Kidney (tissue), 14 donors: ENCODE measurements around the gene DPH3. TPM values are rescaled to one million over a fixed set of nuclear protein-coding genes. Genes with fewer than 3 reads are reported as not detected.
"Not testable (repeated sequence)": the region's sequence is repeated elsewhere in the genome, so short reads cannot be mapped to it uniquely, and the experiment has no call there.

Experiments
- DNase-seq, 5 donors: peaks; one replicate each; pipeline ENCODE4 v3.0.0-alpha.2; 2013 to 2020
- FAIRE-seq: peaks from 2 replicates; lab custom pipeline; 2012; peaks lifted over from hg19 to GRCh38; lab: Jason Lieb, UNC
- H3K27ac ChIP-seq, 2 donors: one replicate each; pipeline ENCODE4 v1.7.0; 2013; ENCODE audit warnings: low read depth in 2 of 2, low read length in 2 of 2, inconsistent platforms in 1 of 2
- H3K27me3 ChIP-seq: one replicate; pipeline ENCODE4 v1.7.1; 2013; ENCODE audit warnings: low read length, inconsistent platforms; ENCODE audit not compliant: control insufficient read depth, insufficient read depth
- H3K36me3 ChIP-seq, 3 donors: one replicate each; pipeline versions ENCODE4 v1.7.0 to v1.7.1; 2013; ENCODE audit warnings: low read length in 3 of 3, control low read depth in 1 of 3, inconsistent platforms in 1 of 3; ENCODE audit not compliant: insufficient read depth in 3 of 3, control insufficient read depth in 2 of 3
- H3K4me1 ChIP-seq, 3 donors: one replicate each; pipeline versions ENCODE4 v1.7.0 to v1.7.1; 2013; ENCODE audit warnings: low read length in 3 of 3, inconsistent platforms in 1 of 3, low read depth in 1 of 3; ENCODE audit not compliant: control insufficient read depth in 2 of 3, insufficient read depth in 2 of 3
- H3K4me3 ChIP-seq, 3 donors: one replicate each; pipeline versions ENCODE4 v1.7.0 to v1.8.1; 2013; ENCODE audit warnings: low read length in 3 of 3, control low read depth in 1 of 3, inconsistent platforms in 1 of 3
- H3K9ac ChIP-seq, 3 donors: one replicate each; pipeline versions ENCODE4 v1.7.0 to v1.7.1; 2013; ENCODE audit warnings: low read length in 3 of 3, control low read depth in 1 of 3, inconsistent platforms in 1 of 3
- H3K9me3 ChIP-seq, 3 donors: one replicate each; pipeline versions ENCODE4 v1.7.0 to v1.7.1; 2013; ENCODE audit warnings: low read length in 3 of 3, control low read depth in 1 of 3, inconsistent platforms in 1 of 3; ENCODE audit not compliant: control insufficient read depth in 2 of 3, insufficient read depth in 1 of 3
- intact Hi-C: fragments of 100-400 bp; cut with DNase I; formaldehyde crosslinking; loops from one replicate; pipeline ENCODE4 v1.11.1; 2022
- polyA plus RNA-seq: library from polyadenylated mRNA; stranded (reverse); fragments of 350-450 nt; fragmentation: Illumina TruSeq; extraction: RNeasy Lipid Tissue Mini Kit (QIAGEN cat#74804); gene quantifications from one replicate; pipeline ENCODE4 v1.2.3, GENCODE V29; 2014; ENCODE audit warnings: low read depth, low replicate concordance; ENCODE audit not compliant: insufficient read depth
- total RNA-seq: library from RNA; stranded (reverse); fragmentation: NEBNext Ultra II Directional; extraction: Animal tissue kit (Norgen Biotek cat#: 25700); gene quantifications from one replicate; pipeline ENCODE4 v1.2.1, GENCODE V29; 2021
- TF ChIP-seq, protein P1 (sequence below): IDR thresholded peaks from 3 replicates; pipeline ENCODE4 v1.5.1; 2012; ENCODE audit warnings: mild to moderate bottlenecking, moderate library complexity, borderline replicate concordance; ENCODE audit not compliant: insufficient read depth; ENCODE audit errors: extremely low read depth
- donor health status: control.
- donor health status: control.
- donor health status: control.
- donor health status: control.
- donor health status: control.
- donor health status: DM: yes; HTN: yes; CAD: no.
- donor health status: Normal renal cell carcinoma (clear cell type).

The DPH3 gene
- total and polyA plus RNA-seq, 2 donors from 2014 or later = 16.3 to 19.3 TPM

DNA sequence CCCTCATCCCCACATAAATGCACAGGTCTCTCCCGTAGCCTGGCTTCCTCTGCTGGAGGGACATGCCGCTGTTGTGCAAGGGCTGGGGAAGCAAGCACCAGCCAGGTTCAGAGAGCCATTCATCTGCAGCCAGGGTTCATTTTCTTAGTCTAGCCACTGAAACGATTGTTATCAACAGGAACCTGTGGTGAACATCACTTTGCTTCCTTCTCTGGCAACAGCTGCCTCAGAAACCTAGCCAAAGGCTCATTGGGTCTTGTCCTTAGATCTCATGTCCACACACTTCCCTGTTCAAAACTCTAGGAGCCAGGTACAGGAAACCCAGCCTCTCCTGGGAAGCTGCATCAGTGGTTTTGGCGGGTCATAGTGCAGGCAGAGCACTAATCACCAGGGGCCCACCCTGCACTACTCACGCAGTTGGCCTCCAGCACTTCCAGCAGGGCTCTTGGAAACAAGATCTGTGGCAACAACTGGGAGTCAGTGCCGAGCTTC lies 47.3 kb upstream of the DPH3 start:
- Histone ChIP-seq H3K36me3 (peaks cover 0 to 30% (median 16%) of the 10 kb centered on the region in 3 donors), H3K4me1 (no peaks in the 10 kb centered on the region), H3K27ac (no peak overlapping the region), H3K27me3 (no peaks in the 10 kb centered on the region), H3K4me3 (no peak overlapping the region), H3K9ac (no peak overlapping the region), H3K9me3 (no peaks in the 10 kb centered on the region)
- FAIRE-seq (no peak), DNase-seq (peak in 1 of 5 donors; percentile 52)
- TF ChIP-seq, protein P1, sequence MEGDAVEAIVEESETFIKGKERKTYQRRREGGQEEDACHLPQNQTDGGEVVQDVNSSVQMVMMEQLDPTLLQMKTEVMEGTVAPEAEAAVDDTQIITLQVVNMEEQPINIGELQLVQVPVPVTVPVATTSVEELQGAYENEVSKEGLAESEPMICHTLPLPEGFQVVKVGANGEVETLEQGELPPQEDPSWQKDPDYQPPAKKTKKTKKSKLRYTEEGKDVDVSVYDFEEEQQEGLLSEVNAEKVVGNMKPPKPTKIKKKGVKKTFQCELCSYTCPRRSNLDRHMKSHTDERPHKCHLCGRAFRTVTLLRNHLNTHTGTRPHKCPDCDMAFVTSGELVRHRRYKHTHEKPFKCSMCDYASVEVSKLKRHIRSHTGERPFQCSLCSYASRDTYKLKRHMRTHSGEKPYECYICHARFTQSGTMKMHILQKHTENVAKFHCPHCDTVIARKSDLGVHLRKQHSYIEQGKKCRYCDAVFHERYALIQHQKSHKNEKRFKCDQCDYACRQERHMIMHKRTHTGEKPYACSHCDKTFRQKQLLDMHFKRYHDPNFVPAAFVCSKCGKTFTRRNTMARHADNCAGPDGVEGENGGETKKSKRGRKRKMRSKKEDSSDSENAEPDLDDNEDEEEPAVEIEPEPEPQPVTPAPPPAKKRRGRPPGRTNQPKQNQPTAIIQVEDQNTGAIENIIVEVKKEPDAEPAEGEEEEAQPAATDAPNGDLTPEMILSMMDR = no peak
- intact Hi-C loops = no loop called here

DNA sequence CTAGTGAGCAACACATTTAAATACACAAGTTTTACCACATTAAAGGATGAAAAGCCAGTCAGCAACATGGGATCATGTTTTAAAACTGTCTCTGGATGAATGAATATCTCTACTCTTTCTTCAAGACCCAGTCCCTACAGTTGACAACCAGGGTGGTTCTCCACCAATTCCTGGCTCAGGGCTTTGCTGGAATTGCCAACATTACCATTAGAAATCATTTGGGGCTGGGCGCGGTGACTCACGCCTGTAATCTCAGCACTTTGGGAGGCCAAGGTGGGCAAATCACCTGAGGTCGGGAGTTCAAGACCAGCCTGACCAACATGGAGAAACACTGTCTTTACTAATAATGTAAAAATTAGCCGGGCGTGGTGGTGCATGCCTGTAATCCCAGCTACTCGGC lies 45.7 kb upstream of the DPH3 start:
- intact Hi-C loops, H3K9ac ChIP-seq, DNase-seq, H3K4me3 ChIP-seq, H3K27ac ChIP-seq, H3K4me1 ChIP-seq, H3K27me3 ChIP-seq, H3K9me3 ChIP-seq, FAIRE-seq: not testable (repeated sequence)
- peaks cover 0 to 24% (median 8%) of the 10 kb centered on the region in 3 donors for H3K36me3 ChIP-seq

DNA sequence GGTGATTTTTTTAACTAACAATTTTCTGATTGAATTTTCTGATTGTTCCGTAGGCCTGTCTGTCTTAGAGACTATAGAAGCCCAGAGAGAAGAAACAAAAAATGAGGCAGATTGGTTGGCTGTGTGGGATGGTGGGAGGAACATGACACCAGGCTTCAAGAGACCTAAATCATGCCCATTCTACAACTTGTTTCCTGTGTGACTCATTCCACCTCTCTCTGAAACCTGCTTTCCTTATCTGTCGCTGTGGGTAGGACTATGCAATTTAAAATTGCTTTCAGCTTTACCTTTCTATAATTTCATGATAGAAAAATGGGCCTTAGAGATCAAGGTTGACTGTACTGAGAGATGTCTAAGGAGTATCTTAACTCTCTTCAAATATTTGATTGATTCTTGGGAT lies 44.8 kb upstream of the DPH3 start:
- Histone ChIP-seq H3K9me3 (no peaks in the 10 kb centered on the region), H3K4me3 (no peak overlapping the region), H3K27me3 (no peaks in the 10 kb centered on the region), H3K4me1 (peaks cover 0 to 10% (median 2%) of the 10 kb centered on the region in 3 donors), H3K9ac (no peak overlapping the region), H3K27ac (no peak overlapping the region), H3K36me3 (peaks cover 0 to 22% (median 8%) of the 10 kb centered on the region in 3 donors)
- FAIRE-seq = no peak
- no peak for DNase-seq
- TF ChIP-seq, protein P1 = no peak
- intact Hi-C loops = no loop called here

DNA sequence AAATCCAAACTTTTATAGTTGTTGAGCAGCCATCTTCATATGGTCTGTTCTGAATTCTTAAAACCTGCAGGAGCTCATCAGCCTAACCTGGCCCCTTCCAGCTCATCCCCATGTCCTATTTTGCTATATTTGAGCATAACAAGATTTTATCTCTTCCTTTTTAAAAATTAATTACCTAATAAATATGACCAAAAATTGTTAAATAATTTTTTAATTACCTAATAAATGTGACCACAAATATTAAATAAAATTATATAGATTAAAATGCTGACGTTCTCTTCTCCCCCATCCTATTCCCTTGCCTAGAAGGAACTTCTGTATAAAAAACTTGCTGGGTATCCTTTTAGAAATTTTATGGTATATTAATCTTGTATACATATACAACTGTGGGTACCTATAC lies 44.0 kb upstream of the DPH3 start:
- H3K9ac ChIP-seq = no peak overlapping the region
- TF ChIP-seq, protein P1 = no peak
- no peaks in the 10 kb centered on the region for H3K27me3 ChIP-seq
- H3K27ac ChIP-seq = no peak overlapping the region
- intact Hi-C loops = no loop called here
- peaks cover 0 to 16% (median 7%) of the 10 kb centered on the region in 3 donors for H3K36me3 ChIP-seq
- no peaks in the 10 kb centered on the region for H3K9me3 ChIP-seq
- FAIRE-seq (no peak), DNase-seq (no peak)
- H3K4me3 ChIP-seq = no peak overlapping the region
- peaks cover 0 to 10% (median 2%) of the 10 kb centered on the region in 3 donors for H3K4me1 ChIP-seq
